H9 (cell line): ENCODE data around the gene TRRAP. TPM values are rescaled to one million over a fixed set of nuclear protein-coding genes. Genes with fewer than 3 reads are reported as not detected.

Experiments
- DNase-seq: peaks from one replicate; pipeline ENCODE4 v3.0.0-alpha.2; 2017
- H2AFZ ChIP-seq: one replicate; pipeline ENCODE4 v1.6.1; 2013; ENCODE audit warnings: mild to moderate bottlenecking, low read length, control low read depth, moderate library complexity
- H2AK5ac ChIP-seq: 2 replicates; pipeline ENCODE4 v1.6.1; 2013; ENCODE audit warnings: low read length, control low read depth, mixed read lengths; ENCODE audit not compliant: insufficient read length
- H2BK120ac ChIP-seq: one replicate; pipeline ENCODE4 v1.6.1; 2013; ENCODE audit warnings: low read depth, mild to moderate bottlenecking, low read length, control low read depth, inconsistent platforms; ENCODE audit not compliant: poor library complexity, severe bottlenecking
- H2BK12ac ChIP-seq: 2 replicates; pipeline ENCODE4 v1.6.1; 2013; ENCODE audit warnings: low read length, control low read depth, mixed read lengths, low read depth; ENCODE audit not compliant: insufficient read length
- H2BK15ac ChIP-seq: 2 replicates; pipeline ENCODE4 v1.6.1; 2013; ENCODE audit warnings: low read depth, low read length, control low read depth
- H2BK20ac ChIP-seq: one replicate; pipeline ENCODE4 v1.6.1; 2013; ENCODE audit warnings: low read depth, mild to moderate bottlenecking, low read length, control low read depth, inconsistent platforms; ENCODE audit not compliant: poor library complexity, severe bottlenecking
- H2BK5ac ChIP-seq: 2 replicates; pipeline ENCODE4 v1.6.1; 2013; ENCODE audit warnings: low read length, control low read depth, mixed read lengths; ENCODE audit not compliant: insufficient read length
- H3K14ac ChIP-seq: 2 replicates; pipeline ENCODE4 v1.6.1; 2013; ENCODE audit warnings: low read length, control low read depth; ENCODE audit not compliant: insufficient read depth
- H3K18ac ChIP-seq: 2 replicates; pipeline ENCODE4 v1.6.1; 2013; ENCODE audit warnings: low read depth, mild to moderate bottlenecking, mixed read lengths, low read length, control low read depth; ENCODE audit not compliant: insufficient read length
- H3K23ac ChIP-seq: 2 replicates; pipeline ENCODE4 v1.6.1; 2013; ENCODE audit warnings: low read length, control low read depth, mixed read lengths, low read depth; ENCODE audit not compliant: insufficient read length
- H3K23me2 ChIP-seq: 2 replicates; pipeline ENCODE4 v1.6.1; 2013; ENCODE audit warnings: low read depth, mild to moderate bottlenecking, mixed read lengths, low read length, control low read depth; ENCODE audit not compliant: insufficient read length, poor library complexity, severe bottlenecking
- H3K27ac ChIP-seq: 2 replicates; pipeline ENCODE4 v1.5.1; 2013; ENCODE audit warnings: low read length, control low read depth, mixed read lengths, low read depth; ENCODE audit not compliant: insufficient read length
- H3K27me3 ChIP-seq: 2 replicates; pipeline ENCODE4 v1.6.1; 2013; ENCODE audit warnings: low read length, control low read depth, inconsistent platforms; ENCODE audit not compliant: insufficient read depth
- H3K4ac ChIP-seq: 2 replicates; pipeline ENCODE4 v1.6.1; 2013; ENCODE audit warnings: low read depth, mild to moderate bottlenecking, control low read depth, inconsistent platforms, low read length, moderate library complexity
- H3K4me1 ChIP-seq: 2 replicates; pipeline ENCODE4 v1.6.1; 2013; ENCODE audit warnings: low read length, control low read depth, inconsistent platforms; ENCODE audit not compliant: insufficient read depth
- H3K4me2 ChIP-seq: 2 replicates; pipeline ENCODE4 v1.6.1; 2013; ENCODE audit warnings: low read length, control low read depth, mixed read lengths; ENCODE audit not compliant: insufficient read length, insufficient read depth
- H3K56ac ChIP-seq: 2 replicates; pipeline ENCODE4 v1.6.1; 2013; ENCODE audit warnings: low read depth, mild to moderate bottlenecking, mixed read lengths, low read length, control low read depth; ENCODE audit not compliant: insufficient read length
- H3K79me1 ChIP-seq: 2 replicates; pipeline ENCODE4 v1.6.1; 2013; ENCODE audit warnings: low read depth, mild to moderate bottlenecking, moderate library complexity, low read length, control low read depth, inconsistent platforms; ENCODE audit not compliant: insufficient read depth, poor library complexity, severe bottlenecking
- H3K79me2 ChIP-seq: 2 replicates; pipeline ENCODE4 v1.6.1; 2013; ENCODE audit warnings: low read length, control low read depth, inconsistent platforms; ENCODE audit not compliant: insufficient read depth
- H3K9ac ChIP-seq: 2 replicates; pipeline ENCODE4 v1.6.1; 2013; ENCODE audit warnings: low read length, control low read depth, mixed read lengths; ENCODE audit not compliant: insufficient read length; ENCODE audit errors: extremely low read depth
- H3K9me3 ChIP-seq: one replicate; pipeline ENCODE4 v1.6.1; 2013; ENCODE audit warnings: low read depth, low read length, inconsistent platforms; ENCODE audit not compliant: control insufficient read depth
- H3T11ph ChIP-seq: one replicate; pipeline ENCODE4 v1.6.1; 2013; ENCODE audit warnings: mild to moderate bottlenecking, low read length, control low read depth, inconsistent platforms
- H4K20me1 ChIP-seq: one replicate; pipeline ENCODE4 v1.6.1; 2013; ENCODE audit not compliant: control insufficient read depth, insufficient read length, insufficient read depth
- H4K5ac ChIP-seq: 2 replicates; pipeline ENCODE4 v1.6.1; 2013; ENCODE audit warnings: low read depth, mild to moderate bottlenecking, mixed read lengths, low read length, control low read depth; ENCODE audit not compliant: insufficient read length
- H4K8ac ChIP-seq: replicated peaks from 2 replicates; pipeline ENCODE4 v1.6.1; 2013; ENCODE audit warnings: low read length, control low read depth, mixed read lengths, low read depth; ENCODE audit not compliant: insufficient read length
- H4K91ac ChIP-seq: 2 replicates; pipeline ENCODE4 v1.6.1; 2013; ENCODE audit warnings: low read depth, mild to moderate bottlenecking, moderate library complexity, mixed read lengths, low read length, control low read depth; ENCODE audit not compliant: insufficient read length
- H3K27ac Mint-ChIP-seq, 3 experiments: 2 replicates in 2 of 3; 3 replicates in 1 of 3; pipeline ENCODE4 v1.8.0; 2020 to 2021; ENCODE audit warnings: mixed read lengths in 3 of 3, mild to moderate bottlenecking in 1 of 3, moderate library complexity in 1 of 3
- H3K27me3 Mint-ChIP-seq: 2 replicates; pipeline ENCODE4 v1.8.0; 2021; ENCODE audit warnings: low read depth, mild to moderate bottlenecking, moderate library complexity, mixed read lengths
- H3K36me3 Mint-ChIP-seq, 3 experiments: 2 replicates in 2 of 3; 3 replicates in 1 of 3; pipeline ENCODE4 v1.8.0; 2020 to 2021; ENCODE audit warnings: low read depth in 3 of 3, mixed read lengths in 3 of 3; ENCODE audit not compliant: insufficient read depth in 1 of 3
- H3K4me1 Mint-ChIP-seq, 2 experiments: 2 replicates each; pipeline ENCODE4 v1.8.0; 2020; ENCODE audit warnings: mixed read lengths in 2 of 2
- H3K4me3 Mint-ChIP-seq, 2 experiments: 2 replicates in 1 of 2; 3 replicates in 1 of 2; pipeline ENCODE4 v1.8.0; 2020 to 2021; ENCODE audit warnings: mild to moderate bottlenecking in 2 of 2, mixed read lengths in 2 of 2, moderate library complexity in 1 of 2
- H3K9me3 Mint-ChIP-seq, 2 experiments: 2 replicates in 1 of 2; 3 replicates in 1 of 2; pipeline ENCODE4 v1.8.0; 2020; ENCODE audit warnings: mild to moderate bottlenecking in 2 of 2, mixed read lengths in 2 of 2, moderate library complexity in 1 of 2
- WGBS: extraction: QIAGEN DNeasy Blood & Tissue Kit; methylation state at CpG from one replicate; pipeline ENCODE4 v1.1.7; 2013; ENCODE audit warnings: missing lambda C conversion rate, low lambda C conversion rate, mixed read lengths; ENCODE audit not compliant: insufficient read length; ENCODE audit errors: extremely low coverage; 5-methylcytosine and 5-hydroxymethylcytosine counted together
- total RNA-seq: library from RNA; stranded (reverse); gene quantifications from 2 replicates; pipeline ENCODE4 v1.2.1, GENCODE V29; 2021
- TF ChIP-seq, protein P1 (sequence below): fragments of 200-600 bp; sonication (generic); conservative IDR thresholded peaks from 3 replicates; pipeline ENCODE4 v1.8.0; 2021; ENCODE audit warnings: antibody characterized with exemption, mild to moderate bottlenecking

TRRAP gene
- total RNA-seq, 1 experiment from 2014 or later = 58.6 TPM

GRCh38 chr7:98976396-98977185 lies 98.3 kb downstream of the TRRAP start:
- H2BK5ac ChIP-seq = no peak overlapping the region
- H2BK20ac ChIP-seq = no peak overlapping the region
- TF ChIP-seq, protein P1, sequence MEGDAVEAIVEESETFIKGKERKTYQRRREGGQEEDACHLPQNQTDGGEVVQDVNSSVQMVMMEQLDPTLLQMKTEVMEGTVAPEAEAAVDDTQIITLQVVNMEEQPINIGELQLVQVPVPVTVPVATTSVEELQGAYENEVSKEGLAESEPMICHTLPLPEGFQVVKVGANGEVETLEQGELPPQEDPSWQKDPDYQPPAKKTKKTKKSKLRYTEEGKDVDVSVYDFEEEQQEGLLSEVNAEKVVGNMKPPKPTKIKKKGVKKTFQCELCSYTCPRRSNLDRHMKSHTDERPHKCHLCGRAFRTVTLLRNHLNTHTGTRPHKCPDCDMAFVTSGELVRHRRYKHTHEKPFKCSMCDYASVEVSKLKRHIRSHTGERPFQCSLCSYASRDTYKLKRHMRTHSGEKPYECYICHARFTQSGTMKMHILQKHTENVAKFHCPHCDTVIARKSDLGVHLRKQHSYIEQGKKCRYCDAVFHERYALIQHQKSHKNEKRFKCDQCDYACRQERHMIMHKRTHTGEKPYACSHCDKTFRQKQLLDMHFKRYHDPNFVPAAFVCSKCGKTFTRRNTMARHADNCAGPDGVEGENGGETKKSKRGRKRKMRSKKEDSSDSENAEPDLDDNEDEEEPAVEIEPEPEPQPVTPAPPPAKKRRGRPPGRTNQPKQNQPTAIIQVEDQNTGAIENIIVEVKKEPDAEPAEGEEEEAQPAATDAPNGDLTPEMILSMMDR = no peak
- H2BK15ac ChIP-seq = no peak overlapping the region
- 0 out of 2 replicates have a peak, but pooled peaks cover 2% of the 10 kb centered on the region for H3K79me2 ChIP-seq
- Mint-ChIP-seq H3K27me3 (no peaks in the 10 kb centered on the region; the same call in 1 of the 2 replicates), H3K36me3 (peaks cover 33 to 98% (median 88%) of the 10 kb centered on the region in 3 experiments; a peak in 6 of 7 replicates), H3K4me3 (no peak overlapping the region), H3K27ac (no peak overlapping the region; a peak in 1 of 7 replicates), H3K9me3 (no peaks in the 10 kb centered on the region), H3K4me1 (no peaks in the 10 kb centered on the region)
- H3K79me1 ChIP-seq = no peaks in the 10 kb centered on the region
- no peak overlapping the region for H3K23ac ChIP-seq
- no peak overlapping the region for H3K56ac ChIP-seq
- H2BK120ac ChIP-seq = no peak overlapping the region
- DNase-seq = no peak
- H2AFZ ChIP-seq = no peak overlapping the region
- no peak overlapping the region for H2BK12ac ChIP-seq
- no peak overlapping the region for H3K27ac ChIP-seq
- no peak overlapping the region for H4K5ac ChIP-seq
- no peak overlapping the region for H3K4ac ChIP-seq
- no peaks in the 10 kb centered on the region for H3K27me3 ChIP-seq
- no peak overlapping the region for H4K91ac ChIP-seq
- no peak overlapping the region for H3K14ac ChIP-seq
- H4K20me1 ChIP-seq = no peaks in the 10 kb centered on the region
- H3K4me2 ChIP-seq = no peak overlapping the region
- no peak overlapping the region for H4K8ac ChIP-seq
- H3K18ac ChIP-seq = no peak overlapping the region
- H3K4me1 ChIP-seq = no peaks in the 10 kb centered on the region
- WGBS = no CpG with 5 or more reads among the region's 30 CpGs
- no peak overlapping the region for H3K9ac ChIP-seq
- no peak overlapping the region for H3T11ph ChIP-seq
- no peaks in the 10 kb centered on the region for H3K23me2 ChIP-seq
- H3K9me3 ChIP-seq = no peaks in the 10 kb centered on the region
- no peak overlapping the region for H2AK5ac ChIP-seq
